Endometrial microvascular endothelial cells (primary cell): ENCODE measurements around the gene LRTM1. TPM values are rescaled to one million over a fixed set of nuclear protein-coding genes. Genes with fewer than 3 reads are reported as not detected.

ENCODE experiments used
- in situ Hi-C: cut with HindIII; loops from 2 replicates; pipeline ENCODE4 v1.10.0; 2017; ENCODE audit warnings: low sequenced_read_pairs, low pct_unique_long_range_greater_than_20kb; ENCODE audit errors: inconsistent ontology term
- total RNA-seq: library from RNA; depleted of rRNA; stranded (reverse); fragments of >200 nt; gene quantifications from one replicate; pipeline ENCODE4 v1.2.3, GENCODE V29; 2015; ENCODE audit errors: inconsistent ontology term

The LRTM1 gene
- total RNA-seq, 1 donor from 2014 or later = not detected

- in situ Hi-C loops = no loop called here
Observed at GRCh38 chr3:54949491-54950044, 21.7 kb upstream of the LRTM1 start.

DNA sequence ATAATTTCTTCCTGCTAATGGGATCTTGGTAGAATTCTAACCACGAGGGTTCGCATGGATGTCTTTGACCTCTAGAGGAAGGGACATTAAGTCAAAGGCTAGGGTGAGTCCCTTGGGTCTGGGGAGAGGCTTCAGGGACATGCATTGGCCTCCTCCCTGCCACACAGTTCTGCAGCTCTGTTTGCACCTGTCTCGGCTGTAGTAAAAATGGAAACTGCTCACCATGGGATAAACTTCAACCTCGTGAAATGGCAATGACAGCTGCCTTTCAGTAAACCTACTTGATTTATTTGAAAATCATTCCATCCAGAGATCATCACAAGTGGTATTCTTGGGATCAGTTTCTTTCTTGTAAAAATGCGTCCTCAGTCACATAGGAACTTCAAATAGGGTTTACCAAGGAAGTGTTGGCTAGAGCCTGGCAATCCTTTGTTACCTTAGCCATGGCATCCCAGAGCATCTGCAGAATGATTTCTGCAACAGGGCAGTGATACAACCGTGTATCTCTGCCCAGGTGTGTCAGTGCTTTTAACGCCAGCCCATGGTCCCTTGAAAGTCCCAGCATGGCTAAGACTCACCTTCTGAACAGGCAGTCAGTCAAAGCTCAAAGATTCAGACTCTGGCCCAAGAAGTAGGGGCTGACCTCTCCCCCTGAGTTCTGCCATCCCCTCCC is 14.0 kb upstream of the LRTM1 start:
- in situ Hi-C loops = no loop called here

GRCh38 chr3:54940971-54941370 is 13.1 kb upstream of the LRTM1 start:
- in situ Hi-C loops = no loop called here

DNA sequence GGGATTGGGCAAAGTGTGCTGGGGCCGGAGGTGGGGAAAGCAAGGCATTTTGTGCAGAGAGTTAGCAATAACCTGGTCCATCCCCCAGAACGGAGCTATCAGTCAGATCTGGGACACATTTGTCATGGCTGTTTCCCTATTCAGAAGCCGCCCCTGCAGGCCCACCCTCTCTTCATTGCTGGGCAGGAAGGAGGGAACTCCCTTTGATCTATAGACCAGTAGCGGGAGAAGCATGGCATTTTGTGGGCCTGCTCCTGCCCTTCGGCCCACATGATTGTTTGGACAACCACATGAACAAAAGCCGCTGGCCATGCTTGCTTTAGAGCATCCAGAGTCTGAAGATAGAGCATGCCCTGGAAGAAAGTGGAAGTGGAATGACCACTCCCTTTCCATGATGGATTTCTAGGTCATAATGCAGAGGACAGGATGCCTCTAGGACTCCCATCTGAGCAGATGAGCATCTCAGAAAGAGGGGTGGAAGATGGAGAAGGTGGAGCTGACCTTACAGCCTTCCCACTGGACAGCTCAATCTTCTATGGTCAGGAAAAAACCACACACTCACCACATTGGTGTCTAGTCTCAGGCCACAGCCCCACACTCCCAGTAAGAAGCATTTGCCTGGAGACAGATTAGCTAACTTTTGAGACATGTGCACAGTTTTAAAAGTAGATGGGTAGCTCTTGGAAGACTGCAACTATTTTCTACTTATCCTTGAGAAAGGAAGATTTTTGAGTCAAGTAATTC is 11.9 kb upstream of the LRTM1 start:
- in situ Hi-C loops = no loop called here

- in situ Hi-C loops = no loop called here
Observed at GRCh38 chr3:54936561-54936960, 8.7 kb upstream of the LRTM1 start.

DNA sequence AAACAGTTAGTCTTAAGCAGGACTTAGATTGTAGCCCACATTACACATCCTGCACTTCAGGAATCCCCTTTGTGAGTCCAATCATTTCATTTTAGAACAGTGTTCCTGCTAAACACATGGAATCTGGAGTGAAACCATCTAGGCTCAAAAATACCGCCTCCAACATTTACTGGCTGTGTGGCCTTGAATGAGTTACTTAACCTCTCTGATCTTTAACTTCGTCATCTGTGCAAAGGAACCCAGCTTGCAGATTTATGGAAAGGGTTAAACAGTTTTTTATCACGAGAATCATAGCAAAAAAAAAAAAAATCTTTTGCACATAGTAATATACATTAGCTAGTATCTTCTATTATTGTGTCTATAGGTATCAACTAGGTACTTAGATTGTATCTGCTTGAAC is 8.0 kb upstream of the LRTM1 start:
- in situ Hi-C loops = no loop called here

GRCh38 chr3:54932606-54933005 is 4.7 kb upstream of the LRTM1 start:
- in situ Hi-C loops = no loop called here

DNA sequence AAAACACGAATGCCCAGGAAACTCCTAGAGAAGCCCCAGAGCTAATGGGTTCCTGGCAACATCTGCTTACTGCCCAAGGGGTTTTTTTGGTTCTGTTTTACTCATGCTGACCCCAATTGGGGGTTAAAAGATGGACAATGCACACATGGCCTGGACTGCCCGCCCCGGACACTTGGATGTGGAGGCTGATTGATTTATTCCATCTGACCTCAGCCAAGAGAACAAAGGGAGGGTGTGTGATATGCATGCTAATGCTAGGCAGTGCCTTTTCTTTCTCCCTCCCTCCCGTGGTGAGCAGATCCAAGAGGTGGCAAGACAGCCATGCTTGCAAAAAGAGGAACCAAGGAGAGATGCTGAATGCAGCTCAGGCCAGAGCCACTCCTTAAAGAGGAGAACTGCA is 3.3 kb upstream of the LRTM1 start:
- in situ Hi-C loops = no loop called here

DNA sequence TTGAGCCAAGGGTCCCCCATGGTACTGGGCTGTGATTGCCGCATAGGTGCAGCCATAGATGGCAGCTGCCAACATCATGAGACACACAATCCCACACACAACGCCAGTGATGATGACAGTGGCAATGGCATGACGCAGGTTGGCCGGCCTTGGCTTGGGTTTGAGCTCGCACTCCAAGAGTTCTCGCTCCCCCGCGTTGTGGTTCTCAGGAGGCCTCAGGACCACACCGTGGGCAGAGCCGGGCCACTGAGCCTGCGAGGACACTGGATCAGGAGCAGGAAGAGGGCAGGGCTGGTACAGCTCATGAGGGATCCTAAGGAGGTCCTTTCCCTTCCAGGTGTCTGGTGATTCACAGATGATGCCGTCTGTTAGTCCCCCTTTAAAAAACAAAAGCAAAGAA is 9.3 kb downstream of the LRTM1 start:
- in situ Hi-C loops = no loop called here

- in situ Hi-C loops = no loop called here
Observed at GRCh38 chr3:54917862-54918261, 10.0 kb downstream of the LRTM1 start.

- in situ Hi-C loops = no loop called here
Observed at GRCh38 chr3:54917174-54917573, 10.7 kb downstream of the LRTM1 start.

DNA sequence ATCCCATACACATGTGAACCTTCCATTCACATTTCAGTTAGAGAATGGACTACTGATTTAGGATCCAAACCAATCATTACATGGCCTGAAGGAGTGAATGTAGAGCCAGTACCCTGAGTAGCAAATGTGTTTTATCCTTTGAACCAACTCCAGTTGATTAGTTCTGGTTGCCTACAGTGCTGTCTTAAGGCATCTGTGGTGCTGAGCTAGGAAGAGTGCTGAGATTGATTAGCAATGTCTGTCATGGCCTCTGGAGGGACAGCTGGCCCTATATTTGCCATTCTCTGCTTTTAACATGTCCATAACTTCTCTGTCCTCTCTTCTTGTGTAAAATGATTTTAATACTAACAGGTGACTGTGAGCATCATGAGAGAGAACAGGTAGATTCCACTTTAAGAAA is 11.1 kb downstream of the LRTM1 start:
- in situ Hi-C loops = no loop called here

GRCh38 chr3:54915976-54916375 is 11.9 kb downstream of the LRTM1 start:
- in situ Hi-C loops = no loop called here

DNA sequence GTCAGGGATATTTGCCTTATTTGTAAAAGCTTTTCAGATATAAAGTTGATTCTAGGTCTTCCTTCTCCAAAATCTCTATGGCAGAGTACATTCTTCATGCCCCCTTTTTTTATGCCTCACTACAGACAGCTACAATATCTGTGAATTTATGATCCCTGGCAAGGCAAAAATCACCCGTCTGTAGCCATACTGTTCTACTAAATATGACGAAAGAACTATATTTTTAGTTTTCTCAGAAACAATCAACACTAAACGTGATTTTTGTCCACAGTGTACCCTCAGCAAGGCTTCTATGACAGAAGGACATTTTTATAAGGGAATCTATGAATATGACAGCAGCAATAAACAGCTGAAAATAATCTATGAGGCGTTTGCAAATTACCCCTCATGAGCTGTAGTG is 12.7 kb downstream of the LRTM1 start:
- in situ Hi-C loops = no loop called here

DNA sequence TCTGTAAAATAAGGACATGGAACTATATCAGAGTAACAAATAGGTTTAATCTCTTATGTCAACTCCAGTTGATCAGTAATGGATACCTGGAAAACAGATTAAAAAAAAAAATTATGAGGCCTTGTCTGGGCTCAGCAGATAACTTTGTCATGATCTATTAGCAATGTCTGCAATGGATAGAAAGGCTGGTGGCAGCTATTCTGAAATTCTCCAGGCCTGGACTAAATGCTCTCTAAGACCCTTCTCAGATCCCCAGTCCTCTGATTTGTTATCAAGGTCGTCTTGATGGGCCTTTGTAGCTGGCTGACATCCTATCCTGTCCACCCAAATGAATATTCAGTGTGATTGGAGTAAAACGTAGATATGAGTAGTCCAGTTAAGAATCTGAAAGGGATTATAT is 13.7 kb downstream of the LRTM1 start:
- in situ Hi-C loops = no loop called here

GRCh38 chr3:54909191-54909590 is 18.7 kb downstream of the LRTM1 start:
- in situ Hi-C loops = no loop called here

DNA sequence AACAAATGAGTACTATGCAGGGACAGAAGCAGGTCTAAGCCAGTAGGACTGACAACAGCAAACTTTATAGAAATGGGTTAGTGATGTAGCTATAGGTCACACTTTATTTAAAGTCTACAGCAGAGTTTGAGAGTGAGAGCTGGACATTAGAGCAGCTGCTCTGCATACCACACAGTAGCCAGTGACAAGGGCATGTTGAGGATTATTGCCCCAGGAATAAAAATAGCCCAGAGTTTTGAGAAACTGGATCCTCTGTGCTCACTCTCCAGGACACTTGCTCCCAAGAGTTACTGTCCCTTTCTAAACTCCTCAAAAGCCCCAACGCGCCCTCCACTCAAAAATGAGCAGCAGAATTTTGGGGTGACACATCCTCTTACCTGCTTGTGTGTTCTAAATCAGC is 21.1 kb downstream of the LRTM1 start:
- in situ Hi-C loops = no loop called here

DNA sequence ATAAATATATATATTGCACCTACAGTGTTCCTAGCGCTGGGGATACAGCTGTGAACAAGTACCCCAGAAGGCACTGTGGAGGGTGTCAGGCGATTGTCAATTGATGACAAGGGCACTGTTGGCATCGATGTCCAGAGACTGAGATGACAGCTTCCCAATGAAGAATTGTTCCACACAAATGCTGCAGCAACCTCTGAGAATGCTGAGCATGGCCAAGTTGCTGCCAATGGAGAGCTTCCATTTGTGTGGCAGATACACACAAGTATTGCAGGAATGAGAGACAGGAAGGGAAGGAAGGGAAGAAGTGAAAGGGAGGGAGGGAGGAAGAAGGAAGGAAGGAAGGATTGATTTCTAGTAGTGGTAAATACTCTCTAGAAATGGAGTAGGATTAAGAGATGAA is 21.9 kb downstream of the LRTM1 start:
- in situ Hi-C loops = no loop called here

GRCh38 chr3:54905261-54905888 is 22.5 kb downstream of the LRTM1 start:
- in situ Hi-C loops = no loop called here
